HT1080 (cell line): ENCODE data around the gene DNAH3. TPM values are rescaled to one million over a fixed set of nuclear protein-coding genes. Genes with fewer than 3 reads are reported as not detected.

ENCODE experiments used
- DNase-seq: peaks from one replicate; pipeline ENCODE4 v3.0.0-alpha.2; 2015; ENCODE audit warnings: low read depth
- total RNA-seq: library from RNA; depleted of rRNA; stranded (reverse); fragments of >200 nt; shearing (Covaris generic); gene quantifications from 2 replicates; pipeline ENCODE4 v1.2.3, GENCODE V29; 2014; rRNA removed

The DNAH3 gene
- total RNA-seq, 1 experiment from 2014 or later, result 0.05 TPM

- DNase-seq, result no peak
These were observed 264.3 kb downstream of the DNAH3 start for GRCh38 chr16:20886320-20886719.

GRCh38 chr16:20884240-20884556 lies 266.4 kb downstream of the DNAH3 start:
- DNase-seq, result peak; percentile 69

- no peak for DNase-seq
These were observed 266.9 kb downstream of the DNAH3 start for GRCh38 chr16:20883554-20884239.

Other genes starting within 250 kb of the DNAH3 start
- 7.5 and 12.3 TPM in 2 replicates for gene LDAF1, start 7.8 kb upstream of the DNAH3 start, total RNA-seq
- not detected in 2 replicates for gene ZP2, start 60.7 kb upstream of the DNAH3 start, total RNA-seq
- not detected in 2 replicates for gene ANKS4B, start 82.9 kb upstream of the DNAH3 start, total RNA-seq
- gene CRYM, start 127.4 kb upstream of the DNAH3 start, total RNA-seq, result 0.27 TPM in 1 of 2 replicates, not detected in the other